Activated CD4-positive, alpha-beta T cell treated with anti-CD3 and anti-CD28 coated beads, Interleukin-2, Interleukin-6, amounts not matched to agents 100 ng/mL and 50 ng/mL, durations not matched to agents 16 hours and 8 hours (primary cell): ENCODE data around the gene PCSK6.

Source experiments
- DNase-seq: peaks from one replicate; pipeline ENCODE4 v3.0.0-alpha.2; 2020

PCSK6 gene

DNA sequence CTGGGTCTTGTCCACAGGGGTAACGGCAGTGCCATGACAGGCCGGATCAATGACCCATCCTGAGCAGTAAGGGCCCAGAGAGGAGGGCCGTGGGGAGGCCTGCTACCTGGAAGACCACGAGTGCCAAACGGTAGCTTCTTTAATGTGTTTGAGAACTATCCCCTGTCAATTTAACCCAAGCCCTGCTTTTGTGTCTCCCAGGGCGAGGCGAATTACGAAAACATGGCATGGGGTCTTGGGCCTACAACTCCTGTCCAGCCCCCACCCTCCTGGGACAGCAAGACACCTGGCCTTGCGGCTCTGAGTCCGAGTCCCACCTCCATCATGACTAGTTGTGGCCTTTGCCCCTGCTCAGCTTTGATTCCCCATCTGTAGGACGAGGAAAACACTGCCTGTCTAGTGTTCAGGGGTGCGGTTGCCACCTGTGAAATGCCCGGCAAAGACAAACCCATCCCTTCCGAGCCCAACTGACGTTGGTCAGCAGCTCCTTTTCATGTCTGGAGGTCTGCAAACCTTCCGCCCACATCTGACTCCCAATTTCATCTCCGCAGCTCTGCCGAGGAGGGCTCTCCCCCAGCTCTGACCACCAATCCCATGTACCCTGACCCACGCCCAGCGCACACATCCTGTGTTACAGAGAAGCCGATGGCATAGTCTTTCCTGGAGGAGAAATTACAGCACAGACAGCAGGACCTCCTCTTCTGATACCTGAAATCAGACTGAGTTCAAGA is 165.5 kb downstream of the PCSK6 start:
- DNase-seq, result no peak

DNA sequence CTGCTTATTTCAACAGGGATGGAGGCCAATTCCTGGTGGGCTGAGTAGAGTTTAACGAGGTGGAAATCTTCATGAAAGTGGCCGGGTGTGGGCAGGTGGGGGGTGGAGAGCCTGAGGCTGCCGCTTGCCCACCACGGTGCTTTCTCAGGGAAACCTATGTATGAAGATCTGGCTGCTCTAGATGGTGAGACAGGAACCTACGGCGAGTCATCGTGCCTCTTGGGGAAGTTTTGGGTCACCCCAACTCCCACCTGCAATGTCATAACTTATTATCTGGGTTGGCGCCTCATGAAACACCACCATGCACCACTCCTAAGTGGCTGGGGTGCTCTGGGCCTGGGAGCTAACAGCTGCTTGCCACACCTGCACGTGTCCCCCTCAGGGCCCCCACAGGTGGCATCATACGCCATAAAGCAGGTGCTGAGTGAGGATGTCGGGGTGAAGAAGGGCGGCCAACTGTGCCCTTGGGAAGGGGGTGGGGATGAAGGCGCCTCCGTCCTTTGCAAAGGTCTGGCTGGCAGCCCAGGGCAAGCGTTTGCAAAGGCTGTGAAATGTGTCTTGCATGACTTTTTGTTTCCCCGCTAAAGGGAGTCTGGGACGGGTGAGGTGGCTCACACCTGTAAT is 166.5 kb downstream of the PCSK6 start:
- no peak for DNase-seq

DNA sequence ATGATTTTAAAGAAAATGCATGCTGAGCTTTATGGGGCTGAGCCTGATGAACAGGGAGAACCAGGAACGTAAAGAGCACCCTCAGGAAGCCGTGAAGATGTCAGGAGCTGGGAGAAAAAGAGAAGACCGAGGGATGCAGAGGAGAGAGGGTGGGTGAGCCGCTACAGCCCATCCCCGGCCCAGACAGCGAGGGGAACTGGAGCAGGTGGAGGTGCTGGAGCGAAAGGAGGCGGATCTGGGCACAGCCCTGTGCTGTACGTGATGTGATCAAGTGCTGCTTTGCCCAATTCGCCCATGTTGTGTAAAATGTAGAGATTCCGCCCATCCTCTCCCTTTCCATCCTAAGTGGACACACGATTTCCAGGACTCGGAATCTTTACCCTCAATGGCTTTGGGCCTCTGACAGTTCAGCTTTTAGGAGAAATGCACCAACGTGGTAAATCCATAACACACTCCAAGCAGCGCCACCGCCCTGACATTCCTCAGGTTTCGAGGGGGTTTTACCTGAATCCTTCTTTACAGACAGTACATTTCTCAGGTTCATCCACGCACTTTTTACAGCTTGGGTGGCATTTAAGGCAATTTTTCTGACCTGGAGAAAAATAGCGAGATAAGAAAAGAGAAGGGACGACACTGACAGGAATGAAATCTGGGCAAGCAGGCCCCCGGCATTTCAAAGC is 167.4 kb downstream of the PCSK6 start:
- DNase-seq, result no peak

GRCh38 chr15:101320501-101321052 is 168.9 kb downstream of the PCSK6 start:
- peak; percentile 87 for DNase-seq

- DNase-seq, result no peak
These were observed 170.7 kb downstream of the PCSK6 start for GRCh38 chr15:101318839-101319238.

- no peak for DNase-seq
These were observed 171.2 kb downstream of the PCSK6 start for GRCh38 chr15:101318147-101318819.

DNA sequence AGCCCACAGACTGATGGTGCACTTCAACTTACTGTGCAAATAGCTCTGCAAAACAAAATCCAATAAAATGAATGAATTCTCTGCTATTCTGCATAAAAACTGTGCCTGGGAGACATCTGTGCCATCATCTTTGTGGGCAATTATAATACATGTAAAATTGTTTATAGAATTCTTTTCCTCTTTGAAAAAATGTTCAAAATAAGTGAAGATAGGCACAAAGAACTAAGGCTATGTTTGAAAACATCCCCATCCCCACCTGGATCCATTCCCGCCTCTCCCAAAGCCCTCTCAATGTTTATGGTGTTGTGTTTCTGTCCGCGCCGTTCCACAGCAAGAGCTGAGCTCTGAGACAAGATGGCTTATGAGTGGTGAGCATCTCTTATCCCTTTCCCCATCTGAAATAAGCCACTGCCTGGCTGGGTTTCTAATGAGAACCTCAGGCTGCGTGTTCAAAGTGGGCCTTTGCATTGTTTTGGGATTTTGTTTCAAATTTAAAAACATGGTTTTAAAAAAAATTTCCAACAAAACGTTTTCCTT is 172.1 kb downstream of the PCSK6 start:
- no peak for DNase-seq

DNA sequence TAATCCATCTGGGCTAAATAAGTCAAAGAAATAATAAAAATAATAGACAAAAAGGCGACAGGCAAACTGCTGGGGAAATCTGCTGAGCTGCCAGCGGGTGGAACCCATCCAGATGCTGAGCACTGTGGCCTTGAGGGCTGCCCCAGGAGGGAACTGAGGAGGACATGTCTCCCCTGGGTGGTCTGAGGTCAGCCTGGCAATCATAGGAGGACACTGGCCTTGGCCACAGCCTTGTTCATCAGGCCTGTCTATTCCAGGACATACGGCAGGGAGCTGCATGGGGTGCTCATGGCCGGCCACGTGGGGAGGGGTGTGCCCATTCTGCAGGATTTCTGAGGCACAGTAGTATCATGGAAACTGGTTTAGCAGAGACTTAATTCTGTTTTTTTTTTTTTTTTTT is 173.0 kb downstream of the PCSK6 start:
- no peak for DNase-seq

- no peak for DNase-seq
These were observed 173.8 kb downstream of the PCSK6 start for GRCh38 chr15:101315736-101316135.

GRCh38 chr15:101314336-101315125 is 175.0 kb downstream of the PCSK6 start:
- no peak for DNase-seq

DNA sequence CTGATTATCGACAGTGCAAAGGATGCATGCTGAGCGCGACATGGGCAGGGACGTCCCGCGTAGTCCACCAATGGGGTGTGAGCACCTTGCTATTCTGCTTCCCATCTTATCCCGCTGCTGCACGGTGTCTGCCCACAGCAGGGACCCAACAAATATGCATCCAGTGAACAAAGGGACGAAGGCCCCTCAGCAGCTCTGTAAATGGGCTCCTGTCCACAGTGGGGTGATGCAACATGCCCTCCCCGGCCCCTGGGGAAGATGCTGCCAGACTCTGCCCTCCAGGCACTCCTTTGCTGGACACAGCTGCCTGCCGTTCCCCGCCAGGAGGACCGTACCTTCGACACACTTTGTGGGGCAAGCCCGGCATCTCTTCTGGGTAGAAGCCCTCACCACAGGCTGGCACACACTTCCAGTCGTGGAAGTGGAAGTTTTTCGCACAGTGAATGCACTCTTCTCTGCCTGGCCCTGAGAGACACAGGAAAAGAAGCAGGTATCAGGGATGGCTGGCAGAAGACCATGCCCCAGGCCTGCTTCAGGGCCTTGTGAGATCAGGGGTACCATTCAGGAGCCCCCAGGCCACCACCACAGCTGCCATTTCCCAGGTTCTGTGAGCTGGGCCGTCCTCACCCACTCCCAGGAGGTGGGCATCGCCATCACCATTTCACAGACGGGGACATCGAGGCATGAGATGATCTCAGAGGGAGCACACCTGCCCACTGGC is 176.3 kb downstream of the PCSK6 start:
- no peak for DNase-seq

GRCh38 chr15:101310508-101310907 is 179.0 kb downstream of the PCSK6 start:
- DNase-seq, result no peak

DNA sequence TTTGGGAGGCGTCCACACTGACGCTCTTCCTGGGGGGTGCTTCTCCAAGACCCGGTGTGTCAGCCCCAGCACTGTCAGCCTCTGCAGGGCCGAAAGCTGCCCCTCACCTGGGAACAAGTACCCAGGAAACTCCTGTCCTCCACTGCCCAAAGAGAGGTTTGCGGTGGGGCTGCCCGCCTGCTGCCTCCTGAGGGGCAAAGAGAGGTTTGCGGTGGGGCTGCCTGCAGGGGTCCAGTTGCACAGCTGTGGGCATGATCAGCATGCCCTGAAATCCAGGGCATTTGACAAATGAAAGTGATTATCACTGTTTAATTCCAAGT is 179.4 kb downstream of the PCSK6 start:
- DNase-seq, result no peak

DNA sequence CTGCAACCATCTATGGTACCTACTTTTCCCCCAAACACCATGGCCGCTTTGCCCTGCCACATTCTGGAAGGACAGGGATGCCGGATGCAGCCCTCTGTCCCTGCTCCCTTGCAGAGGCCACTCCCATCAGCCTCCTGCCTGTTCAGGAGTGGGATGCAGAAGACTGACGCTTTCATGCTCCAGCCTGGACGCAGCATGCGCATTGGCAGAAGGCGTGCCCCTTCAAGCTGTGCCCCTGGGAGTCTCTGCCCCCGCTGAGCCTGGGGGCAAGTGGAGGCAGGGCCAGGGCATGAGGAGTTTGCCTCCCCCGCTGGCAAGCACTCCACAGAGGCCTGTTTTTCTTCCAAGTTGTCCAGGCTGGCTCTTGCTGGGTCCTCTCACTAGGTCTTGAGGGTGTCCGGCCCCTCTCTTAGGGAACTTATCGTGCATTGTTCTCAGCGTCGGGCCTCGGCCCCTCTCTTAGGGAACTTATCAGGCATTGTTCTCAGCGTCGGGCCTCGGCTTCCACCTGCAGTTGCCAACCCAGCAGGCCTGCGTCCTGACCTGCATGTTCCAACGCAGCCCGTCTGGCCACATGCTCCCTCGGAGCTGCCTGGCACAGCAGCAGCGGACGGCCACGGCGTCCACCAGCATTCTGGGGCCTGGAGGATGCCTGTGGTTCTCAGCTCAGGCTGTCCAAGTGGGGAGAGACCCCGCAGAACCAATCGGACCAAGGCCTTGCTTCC is 179.9 kb downstream of the PCSK6 start:
- no peak for DNase-seq

GRCh38 chr15:101308604-101309435 is 180.7 kb downstream of the PCSK6 start:
- DNase-seq, result no peak

GRCh38 chr15:101307897-101308603 is 181.5 kb downstream of the PCSK6 start:
- no peak for DNase-seq

DNA sequence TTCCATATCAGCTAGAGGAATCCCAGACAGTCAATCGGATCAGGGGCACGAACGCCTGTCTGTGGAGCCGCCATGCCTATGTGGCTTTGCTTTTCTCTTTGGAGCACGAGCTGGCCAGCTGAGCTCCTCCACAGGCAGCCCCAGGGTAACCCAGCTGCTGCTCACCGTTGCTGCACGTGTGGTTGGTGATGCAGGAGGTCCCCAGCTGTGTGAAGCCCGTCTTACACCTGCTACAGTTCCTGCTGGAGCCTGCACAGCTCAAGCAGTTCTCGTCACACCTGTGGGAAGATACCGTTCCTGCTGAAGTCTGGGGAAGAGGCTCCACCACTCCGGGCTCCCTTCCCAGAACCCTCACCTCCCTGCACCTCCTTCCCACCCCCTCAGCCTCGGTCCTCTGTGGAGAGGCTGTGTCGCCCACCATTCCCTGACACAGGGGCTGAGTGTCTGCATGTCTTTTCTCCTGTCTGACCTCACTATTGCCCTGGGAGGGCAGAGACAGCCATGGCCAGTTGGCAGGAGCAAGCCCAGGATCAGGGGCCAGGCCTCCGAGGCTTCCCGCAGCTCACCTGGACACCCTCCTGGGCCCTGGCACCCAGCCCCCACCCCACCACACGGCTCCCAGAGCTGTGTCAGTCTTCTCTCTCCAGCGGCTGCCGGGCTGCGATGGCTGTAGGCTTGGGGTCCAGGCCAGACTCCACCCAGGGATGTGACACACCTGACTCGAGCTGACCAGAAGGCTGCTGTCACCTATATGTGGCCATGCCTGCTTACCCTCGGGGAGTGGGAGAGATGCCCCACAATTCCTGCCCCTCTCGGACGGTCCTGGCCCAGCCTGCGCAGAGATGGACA is 182.2 kb downstream of the PCSK6 start:
- no peak for DNase-seq

GRCh38 chr15:101306341-101307047 is 183.0 kb downstream of the PCSK6 start:
- DNase-seq, result no peak
